Cerebellar nuclear complex (tissue), 1 donor: ENCODE data around the gene WDR5.
"Not testable (repeated sequence)": the region's sequence is repeated elsewhere in the genome, so short reads cannot be mapped to it uniquely, and the experiment has no call there.

Experiments
- DNase-seq, 2 experiments: peaks; one replicate each; lab custom pipeline; 2025; lab: John Stamatoyannopoulos, UW

WDR5 gene

DNA sequence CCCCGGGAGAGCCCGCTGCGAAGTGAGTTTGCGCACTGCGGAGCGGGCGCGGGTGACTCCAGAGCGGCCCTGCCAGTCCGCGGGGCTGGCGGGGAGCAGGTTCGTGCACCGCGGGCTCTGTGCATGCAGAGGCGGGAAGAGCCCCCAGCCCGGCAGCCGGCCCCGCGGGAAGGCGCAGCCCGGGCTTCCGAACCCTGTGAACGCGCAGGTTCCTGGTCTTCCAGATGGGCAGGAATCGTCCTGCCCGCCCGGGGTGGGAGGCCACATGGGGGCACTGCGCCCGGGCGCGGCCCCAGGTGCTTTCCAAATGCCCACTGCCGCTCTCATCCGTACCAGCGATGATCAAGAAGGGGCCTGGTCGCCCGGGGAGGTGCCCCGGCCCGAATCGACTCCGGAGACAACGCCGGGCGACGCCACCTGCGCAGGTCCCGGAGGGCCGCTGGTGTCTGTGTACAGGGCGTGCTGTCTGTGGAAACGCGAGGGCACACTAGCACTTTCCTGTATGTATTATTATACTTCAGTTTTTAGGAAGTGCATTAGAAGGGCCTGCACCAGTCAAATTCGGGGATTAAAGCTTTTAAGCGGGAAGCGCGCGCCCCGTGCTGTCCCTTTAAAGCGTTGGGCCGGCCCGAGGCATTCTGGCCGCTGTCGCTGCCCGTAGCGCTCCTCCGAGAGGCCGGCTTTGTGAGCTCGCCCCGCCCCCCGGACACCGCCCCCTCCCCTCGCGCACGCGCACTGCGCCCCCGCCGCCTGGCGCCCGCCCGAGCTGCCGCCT is at the start of gene WDR5:
Gene WDR5, plus strand, starts transcription at position 740 of the 775 bp plus-strand sequence. CDS start 3,796 bp downstream, outside the sequence.
- DNase-seq = peak in 1 of 2 experiments; percentile 78

- no peak for DNase-seq
These were observed 47.7 kb upstream of the WDR5 start for GRCh38 chr9:134088063-134088725.

DNA sequence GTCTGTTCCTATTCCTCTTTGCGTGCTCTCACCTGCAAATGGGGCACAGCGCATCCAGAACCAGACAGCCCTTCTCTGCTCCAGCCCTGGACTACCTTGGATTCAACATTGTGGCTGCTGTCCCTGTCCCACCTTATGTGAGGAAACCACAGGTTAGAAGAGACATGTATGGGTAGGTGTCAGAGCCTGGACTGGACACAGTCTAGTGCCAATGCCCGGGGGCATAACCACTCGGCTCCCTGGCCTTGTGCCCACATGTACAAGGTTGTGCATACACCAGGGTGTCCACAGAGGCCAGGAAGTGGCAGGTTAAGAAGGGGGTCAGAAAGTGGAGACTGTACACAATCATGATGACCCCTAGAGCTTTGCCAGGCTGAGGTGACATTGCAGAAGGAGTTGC is 45.9 kb upstream of the WDR5 start:
- DNase-seq = no peak

GRCh38 chr9:134099123-134099761 is 36.6 kb upstream of the WDR5 start:
- DNase-seq = no peak

DNA sequence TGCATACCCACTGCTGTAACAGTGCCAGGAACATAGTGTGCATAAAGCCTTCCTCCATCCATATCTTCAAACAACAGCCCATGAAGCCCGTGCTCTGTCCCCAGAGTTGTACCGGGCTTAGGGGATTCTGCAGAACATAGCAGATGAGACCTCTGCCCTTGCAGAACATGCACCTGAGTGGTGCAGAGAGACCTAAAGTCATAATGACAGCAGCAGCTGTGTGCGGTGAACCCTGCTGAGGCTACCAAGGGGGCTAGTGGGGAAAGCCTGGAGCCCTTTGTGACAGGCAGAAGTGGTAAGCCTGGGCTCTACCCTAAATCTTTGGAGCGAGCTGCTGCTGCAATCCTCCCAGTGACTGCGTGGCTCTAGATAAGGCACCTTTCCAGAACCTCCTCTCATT is 35.8 kb upstream of the WDR5 start:
- no peak for DNase-seq

- DNase-seq = not testable (repeated sequence)
These were observed 34.7 kb upstream of the WDR5 start for GRCh38 chr9:134101133-134101532.

DNA sequence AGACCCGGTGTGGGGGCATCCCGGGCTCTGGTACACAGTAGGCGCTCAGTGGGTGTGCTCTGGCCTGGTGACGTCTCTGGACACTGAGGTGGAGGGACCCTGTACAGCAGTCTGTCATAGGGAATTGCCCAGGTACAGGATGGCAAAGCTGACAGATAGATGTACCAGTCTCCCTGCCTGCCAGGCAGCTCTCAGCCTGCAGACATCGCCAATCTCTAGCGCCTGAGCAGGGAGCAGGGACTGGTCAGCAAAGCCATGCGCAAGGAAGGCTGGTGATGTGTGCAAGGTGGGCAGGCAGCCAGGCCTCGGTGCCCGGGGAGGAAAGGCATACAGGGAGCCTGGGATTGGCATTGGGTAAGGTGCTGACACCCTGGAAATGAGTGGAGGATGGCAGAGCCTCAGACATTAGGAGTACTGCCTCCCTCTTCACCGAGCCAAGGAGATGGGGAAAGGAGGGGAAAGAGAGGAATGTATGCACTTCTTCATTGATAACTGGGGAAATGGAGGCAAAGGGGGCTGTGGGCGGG is 34.2 kb upstream of the WDR5 start:
- DNase-seq = no peak

DNA sequence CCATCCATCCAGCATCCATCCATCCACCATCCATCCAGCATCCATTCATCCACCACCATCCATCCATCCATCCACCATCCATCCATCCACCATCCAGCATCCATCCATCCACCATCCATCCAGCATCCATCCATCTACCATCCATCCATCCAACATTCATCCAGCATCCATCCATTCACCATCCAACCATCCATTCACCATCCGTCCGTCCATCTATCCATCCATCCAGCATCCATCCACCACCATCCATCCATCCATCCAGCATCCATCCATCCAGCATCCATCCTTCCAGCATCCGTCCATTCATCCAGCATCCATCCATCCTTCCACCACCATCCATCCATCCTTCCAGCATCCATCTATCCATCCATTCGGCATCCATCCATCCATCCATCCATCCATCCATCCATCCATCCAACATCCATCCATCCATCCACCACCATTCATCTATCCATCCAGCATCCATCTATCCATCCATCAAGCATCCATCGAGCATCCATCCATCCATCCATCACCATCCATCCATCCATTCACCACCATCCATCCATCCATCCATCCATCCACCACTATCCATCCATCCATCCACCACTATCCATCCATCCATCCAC is 32.4 kb upstream of the WDR5 start:
- DNase-seq = no peak

GRCh38 chr9:134111064-134111463 is 24.8 kb upstream of the WDR5 start:
- no peak for DNase-seq

DNA sequence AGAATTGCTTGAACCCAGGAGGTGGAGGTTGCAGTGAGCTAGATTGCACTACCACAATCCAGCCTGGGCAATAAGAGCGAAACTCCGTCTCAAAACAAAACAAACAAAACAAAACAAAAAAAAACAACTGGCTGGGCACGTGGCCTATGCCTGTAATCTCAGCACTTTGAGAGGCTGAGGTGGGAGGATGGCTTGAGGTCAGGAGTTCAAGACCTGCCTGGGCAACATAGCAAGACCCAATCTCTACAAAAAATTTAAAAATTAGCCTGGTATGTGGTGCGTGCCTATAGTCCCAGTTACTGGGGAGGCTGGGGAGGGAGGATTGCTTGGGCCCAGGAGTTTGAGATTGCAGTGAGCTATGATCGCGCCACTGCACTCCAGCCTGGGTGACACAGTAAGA is 23.3 kb upstream of the WDR5 start:
- DNase-seq = no peak

GRCh38 chr9:134118972-134119371 is 16.9 kb upstream of the WDR5 start:
- DNase-seq = not testable (repeated sequence)

GRCh38 chr9:134123764-134124128 is 12.1 kb upstream of the WDR5 start:
- DNase-seq = no peak

- DNase-seq = no peak
These were observed 10.3 kb upstream of the WDR5 start for GRCh38 chr9:134125413-134126095.

- no peak for DNase-seq
These were observed 9.5 kb upstream of the WDR5 start for GRCh38 chr9:134126373-134126772.

- no peak for DNase-seq
These were observed 8.8 kb upstream of the WDR5 start for GRCh38 chr9:134127065-134127580.

- DNase-seq = no peak
These were observed 8.3 kb upstream of the WDR5 start for GRCh38 chr9:134127616-134128015.

GRCh38 chr9:134128727-134129679 is 6.9 kb upstream of the WDR5 start:
- no peak for DNase-seq

GRCh38 chr9:134130503-134131375 is 5.1 kb upstream of the WDR5 start:
- DNase-seq = no peak

DNA sequence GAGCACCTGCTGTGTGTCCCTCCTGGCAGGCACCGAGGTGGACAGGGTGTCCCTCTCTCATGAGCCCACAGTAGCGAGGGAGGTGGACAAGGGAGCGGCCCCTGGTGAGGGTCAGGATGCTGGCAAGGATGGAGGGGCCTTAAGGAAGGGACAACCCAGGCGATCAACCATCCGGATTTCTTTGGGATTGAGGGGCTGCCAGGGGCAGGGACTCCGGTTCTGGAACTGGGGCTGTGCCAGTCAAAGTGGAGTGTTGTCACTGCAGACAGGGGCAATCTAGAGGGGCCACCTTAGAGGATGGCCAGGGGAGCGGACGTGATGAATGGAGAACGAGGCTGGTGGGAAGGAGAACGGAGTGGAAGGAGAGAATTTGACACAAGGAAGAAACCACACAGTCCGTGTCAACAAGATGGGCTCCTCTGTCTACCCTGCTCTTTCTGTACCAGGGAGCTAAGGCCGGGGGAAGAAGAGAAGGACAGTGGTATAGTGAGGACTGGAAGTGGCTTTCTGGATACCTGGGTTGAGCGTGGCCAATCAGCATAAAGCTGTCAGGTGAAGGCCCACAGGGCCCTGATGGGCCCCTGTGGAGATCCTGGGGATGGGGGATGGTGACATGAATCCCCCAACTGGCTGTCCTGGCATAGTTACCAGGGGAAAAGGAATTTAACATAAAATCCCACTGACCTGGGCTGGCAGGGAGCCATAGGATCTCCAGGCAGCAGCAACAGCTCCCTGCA is 4.2 kb upstream of the WDR5 start:
- no peak for DNase-seq
